Stimulated activated CD4-positive, alpha-beta T cell treated with anti-CD3 and anti-CD28 coated beads, Interleukin-1b, Interleukin-23, amount 100 ng/mL, for 1 hour (primary cell): ENCODE data around the gene NUMA1.

ENCODE experiments used
- DNase-seq, 2 donors: peaks; one replicate each; pipeline ENCODE4 v3.0.0-alpha.2; 2020; ENCODE audit warnings: low read depth in 2 of 2

Gene NUMA1

DNA sequence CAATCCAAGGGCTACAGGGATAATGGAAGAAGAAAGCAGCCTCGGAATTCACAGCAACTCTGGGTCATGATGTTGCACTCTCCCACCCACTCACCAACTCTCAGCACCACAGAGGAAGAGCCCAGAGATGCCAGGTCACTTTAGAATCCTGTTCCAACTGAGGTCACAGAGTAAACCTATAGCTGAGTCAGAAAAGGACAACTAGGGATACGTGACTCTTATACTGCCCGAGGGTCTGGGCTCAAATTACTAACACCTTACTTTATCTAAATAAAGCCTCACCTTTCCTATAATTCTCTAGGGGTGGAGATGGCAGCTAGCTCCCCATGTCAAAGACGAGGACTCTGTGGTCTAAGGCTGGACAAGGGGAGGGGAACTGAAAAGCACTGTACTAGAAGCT lies 57.0 kb downstream of the NUMA1 start:
- no peak for DNase-seq

DNA sequence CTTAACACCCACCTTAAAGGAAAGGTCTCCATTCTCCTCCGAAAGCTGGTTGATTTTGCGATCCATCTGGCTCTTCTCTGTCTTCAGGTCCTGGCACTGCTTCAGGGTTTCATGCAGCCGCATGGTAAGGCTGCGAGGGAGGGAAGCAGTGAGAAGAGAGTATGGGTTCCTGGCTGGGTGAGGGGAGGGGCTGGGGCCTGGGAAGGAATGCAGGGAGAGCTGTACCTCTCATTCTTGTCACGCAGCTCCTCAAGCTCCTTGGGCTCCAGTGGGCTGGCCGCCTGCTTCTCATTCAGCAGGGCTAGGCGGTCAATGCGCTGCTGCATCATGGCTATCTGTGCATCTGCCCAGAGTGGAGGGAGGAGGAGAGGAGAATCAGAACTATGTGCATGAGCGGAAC lies 62.2 kb downstream of the NUMA1 start:
- DNase-seq: no peak

DNA sequence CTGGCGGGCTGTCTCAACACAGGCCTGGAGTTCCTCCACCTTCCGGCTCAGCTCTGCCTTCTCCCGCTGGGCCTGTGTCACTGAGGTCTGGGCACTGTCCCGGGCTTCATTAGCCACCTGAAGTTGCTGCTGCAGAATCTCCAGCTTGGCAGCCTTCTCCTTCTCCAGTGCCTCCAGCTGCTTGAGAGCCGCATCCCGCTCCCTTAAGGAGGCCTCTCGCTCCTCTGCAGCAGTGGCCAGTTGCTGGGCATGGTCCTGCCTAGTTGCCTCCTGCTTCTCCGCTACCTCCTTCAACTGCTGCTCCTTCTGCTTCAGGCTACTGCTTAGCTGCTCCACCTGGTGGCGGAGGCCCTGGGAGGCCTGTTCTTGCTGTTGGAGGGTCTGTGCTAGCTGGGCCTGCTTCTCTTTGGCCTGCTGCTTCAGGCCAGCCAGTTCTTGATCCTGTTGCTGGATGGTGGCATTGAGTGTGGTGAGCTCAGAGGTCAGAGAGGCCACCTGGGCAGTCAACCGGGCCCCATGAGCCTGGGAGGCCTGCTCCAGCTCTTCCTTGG lies 64.8 kb downstream of the NUMA1 start:
- DNase-seq: no peak

DNA sequence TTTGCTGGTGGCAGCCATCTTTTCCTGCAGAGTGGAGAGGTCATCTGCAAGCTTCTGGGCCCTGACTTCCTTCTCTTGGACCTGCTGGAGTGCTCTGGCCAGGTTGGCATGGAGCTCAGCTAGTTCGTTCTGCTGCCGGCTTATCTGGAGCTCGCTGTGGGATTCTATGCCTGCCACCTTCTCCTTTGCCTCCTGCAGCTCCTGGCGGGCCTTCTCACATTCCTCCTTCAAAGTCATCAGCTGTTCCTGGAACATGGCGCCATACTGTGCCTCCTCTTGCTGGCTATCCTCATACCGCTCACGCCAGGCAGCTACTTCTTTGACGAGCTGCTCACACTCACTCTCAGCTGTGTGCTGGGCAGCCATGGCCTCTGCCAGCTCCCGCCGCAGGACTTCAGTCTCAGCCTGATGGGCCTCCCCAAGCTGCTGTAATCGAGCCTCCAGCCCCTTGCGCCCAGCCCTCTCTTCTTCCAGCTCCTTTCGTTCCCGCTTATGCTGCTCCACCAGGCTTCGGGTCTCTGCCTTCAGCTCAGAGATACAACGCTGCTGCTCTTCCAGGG lies 65.5 kb downstream of the NUMA1 start:
- DNase-seq: no peak

DNA sequence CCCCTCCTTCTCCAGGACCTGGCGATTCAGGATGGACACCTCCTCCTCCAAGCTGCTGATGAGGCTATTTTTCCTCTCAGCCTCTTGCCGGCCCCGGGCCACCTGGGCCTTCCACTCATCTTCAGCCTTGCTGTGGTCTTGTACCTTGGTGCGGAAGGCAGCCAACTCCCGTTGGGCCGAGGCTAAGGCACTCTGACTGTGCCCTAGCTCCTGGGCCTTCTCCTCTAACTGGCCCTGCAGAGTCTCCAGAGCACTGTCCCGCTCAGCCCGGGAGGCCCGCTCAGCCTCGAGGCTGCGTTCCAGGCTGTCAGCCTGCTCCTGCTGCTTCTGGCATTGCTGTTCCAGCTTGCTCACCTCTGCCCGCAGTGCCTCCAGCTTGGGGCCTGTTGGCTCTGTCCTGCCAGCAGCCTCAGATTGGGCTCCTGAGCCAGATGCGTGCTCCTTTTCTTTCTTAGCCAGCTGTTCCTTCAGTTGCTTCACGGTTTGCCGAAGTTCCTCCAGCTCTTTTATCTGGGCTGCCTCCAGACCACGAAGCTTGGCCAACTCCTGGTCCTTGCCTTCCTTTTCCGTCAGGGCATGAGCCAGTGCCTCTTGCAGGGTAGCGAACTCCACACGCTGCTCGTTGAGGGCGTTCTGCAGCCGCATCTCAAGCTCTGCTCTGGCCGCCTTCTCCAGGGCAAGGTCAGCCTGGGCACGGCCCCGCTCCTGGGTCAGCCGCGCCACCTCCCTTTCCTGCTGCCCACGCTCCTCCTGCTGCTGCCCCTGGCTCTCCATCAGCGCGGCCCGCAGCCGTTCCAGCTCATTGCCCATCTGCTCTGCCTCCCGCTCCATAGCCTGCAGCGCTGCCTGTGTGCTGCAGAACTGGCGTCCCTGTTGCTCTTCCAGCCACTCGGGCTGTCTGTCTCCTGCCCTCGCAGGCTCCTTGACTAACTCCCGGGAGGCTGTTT lies 66.3 kb downstream of the NUMA1 start:
- DNase-seq: no peak

DNA sequence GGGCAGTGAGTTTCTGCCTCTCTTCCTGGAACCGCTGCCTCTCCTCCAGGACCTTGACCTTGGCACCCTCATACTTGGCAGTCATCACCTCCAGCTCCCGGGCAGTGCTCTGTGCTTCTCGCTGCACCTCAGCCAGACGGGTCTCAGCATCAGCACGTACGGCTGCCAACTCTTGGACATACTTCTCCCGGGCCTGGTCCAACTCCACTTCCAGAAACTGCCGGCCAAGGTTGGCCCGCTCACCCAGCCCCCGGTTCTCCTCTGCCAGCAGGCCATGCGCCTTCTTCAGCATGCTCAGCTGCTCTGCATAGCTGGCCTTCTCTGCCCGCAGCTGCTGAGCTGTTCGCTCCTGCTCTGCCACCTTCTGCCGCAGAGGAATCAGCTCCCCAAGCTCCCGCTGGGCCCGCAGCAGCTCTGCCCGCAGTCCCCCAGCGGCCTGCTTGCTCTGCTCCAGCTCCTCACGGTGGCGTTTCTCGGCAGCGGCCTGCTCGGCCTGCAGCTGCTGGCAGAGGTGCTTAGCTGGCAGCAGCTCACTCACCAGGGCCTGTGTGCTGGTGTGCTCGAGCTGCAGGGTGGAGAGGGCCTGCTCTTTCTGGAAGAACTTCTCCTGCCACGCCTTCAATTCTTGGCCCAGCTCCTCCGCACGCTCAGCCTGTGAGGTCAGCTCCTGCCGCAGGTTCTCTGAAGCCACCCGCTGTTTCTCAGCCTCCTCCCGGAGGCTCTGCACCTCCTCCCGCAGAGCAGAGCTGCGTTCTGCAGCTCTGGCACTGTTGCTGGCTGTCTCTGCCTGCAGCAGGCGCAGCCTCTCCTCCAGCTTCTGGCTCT lies 67.2 kb downstream of the NUMA1 start:
- no peak for DNase-seq

DNA sequence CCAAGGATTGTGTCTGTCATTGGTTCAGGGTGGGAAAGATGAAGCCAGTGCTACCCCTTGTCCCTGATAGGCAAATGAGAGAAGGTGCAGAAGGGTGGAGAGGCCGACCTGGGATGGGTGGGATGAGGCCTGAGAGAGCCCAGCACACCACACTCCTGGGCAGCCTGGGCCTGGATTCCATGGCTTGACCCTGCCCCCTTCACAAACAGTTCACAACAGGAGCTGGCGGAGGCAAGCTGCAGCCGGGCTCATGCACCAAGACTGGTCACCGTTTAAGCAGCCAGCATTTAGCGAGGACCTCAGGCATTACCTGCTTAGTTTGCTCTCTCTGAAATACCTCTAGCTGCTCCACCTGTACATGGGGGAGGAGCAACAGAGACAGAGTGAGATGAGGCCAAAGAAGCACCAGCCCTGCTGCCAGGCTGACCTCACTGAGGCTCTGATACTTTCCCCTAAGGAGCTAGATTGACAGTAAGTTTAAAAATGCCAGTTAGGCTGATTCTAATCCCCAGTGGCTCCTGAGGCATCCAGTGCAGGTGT lies 68.2 kb downstream of the NUMA1 start:
- DNase-seq: no peak

DNA sequence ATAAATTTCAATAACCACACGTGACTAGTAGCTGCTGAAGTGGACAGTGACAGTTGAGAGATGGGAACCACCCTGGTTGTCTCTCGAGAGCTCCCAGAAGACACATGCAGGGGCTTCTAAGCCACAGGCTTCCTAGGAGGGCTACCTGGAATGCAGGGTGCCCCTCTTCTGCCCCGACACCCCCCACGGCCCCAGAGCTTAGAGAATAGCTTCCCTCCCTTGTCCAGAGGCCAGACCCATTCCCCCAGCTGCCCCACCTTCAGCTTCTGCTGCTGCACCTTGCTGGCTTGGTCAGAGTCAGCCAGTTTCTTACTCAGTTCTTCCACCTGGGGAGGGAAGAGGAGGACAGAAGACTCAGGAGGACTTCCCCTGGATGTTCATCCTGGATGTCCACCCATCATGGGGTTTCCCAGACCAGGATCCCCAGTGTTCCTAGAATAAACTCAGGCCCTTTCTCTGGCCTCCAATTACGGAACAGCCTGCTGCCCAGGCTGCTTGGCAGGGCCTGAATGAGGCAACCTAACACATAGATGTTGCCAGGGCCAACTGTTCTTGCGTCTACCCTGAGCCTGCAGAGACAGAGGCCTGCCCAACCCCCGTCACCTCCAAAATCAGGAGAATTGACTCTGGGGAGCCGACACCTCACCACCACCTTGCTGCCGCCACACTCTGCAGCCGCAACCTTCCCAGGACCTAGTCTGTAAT lies 69.7 kb downstream of the NUMA1 start:
- DNase-seq: no peak

DNA sequence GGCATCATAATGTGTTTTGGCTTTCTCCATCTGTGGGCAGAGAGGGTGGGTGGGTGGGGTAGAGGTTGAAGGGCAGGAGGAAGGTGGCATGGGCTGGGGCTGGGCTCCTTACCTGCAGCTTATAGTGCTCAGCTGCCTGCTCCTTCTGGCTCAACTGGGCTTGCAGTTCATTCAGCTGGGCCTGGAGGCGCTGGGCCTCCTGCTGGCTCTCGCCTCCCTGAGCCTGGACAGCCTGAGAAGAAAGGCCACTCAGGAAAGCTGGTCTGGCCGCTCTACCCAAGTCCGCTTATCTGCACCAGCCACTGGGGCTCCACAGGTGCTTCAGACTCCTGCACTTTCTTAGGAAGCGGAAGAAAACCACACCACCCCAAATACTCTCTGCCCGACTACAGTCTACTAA lies 71.2 kb downstream of the NUMA1 start:
- no peak for DNase-seq

DNA sequence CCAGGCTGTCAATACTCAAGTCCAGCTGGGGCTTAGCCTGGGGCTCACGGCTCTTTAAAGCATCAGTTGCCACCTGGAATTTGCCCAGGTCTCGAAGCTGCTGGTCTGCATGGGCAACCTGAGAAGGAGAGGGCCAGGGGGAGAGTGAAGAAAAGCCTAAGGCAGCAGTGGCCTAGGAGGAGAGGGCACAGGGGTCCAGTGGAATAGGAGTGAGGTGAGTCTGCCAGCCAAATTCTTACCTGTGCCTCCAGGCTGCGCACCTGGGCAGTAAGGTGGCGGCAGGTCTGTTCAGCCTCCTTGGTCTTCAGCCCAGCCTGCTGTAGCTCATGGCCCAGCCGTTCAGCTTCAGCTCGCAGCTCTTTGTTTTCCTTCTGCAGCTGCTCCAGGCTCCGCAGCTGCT lies 71.6 kb downstream of the NUMA1 start:
- no peak for DNase-seq

DNA sequence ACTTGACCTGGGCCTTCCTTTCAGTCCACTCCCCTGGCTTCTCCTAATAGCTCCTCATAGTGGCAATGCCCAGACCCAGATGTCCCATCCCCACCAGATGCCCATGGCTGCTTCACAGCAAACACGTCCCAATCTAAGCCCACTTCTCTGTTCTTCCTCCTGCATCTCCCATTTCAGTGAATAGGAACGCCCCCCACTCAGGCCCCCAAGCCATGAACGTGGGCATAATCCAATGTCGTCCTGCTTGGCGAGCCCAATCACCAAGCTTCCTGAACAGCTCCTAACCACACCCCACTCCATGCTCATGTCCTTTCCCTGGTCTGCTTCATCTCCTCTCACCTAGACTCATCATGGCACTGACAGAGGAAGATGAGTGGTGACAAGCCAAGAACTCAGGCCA lies 72.8 kb downstream of the NUMA1 start:
- no peak for DNase-seq

DNA sequence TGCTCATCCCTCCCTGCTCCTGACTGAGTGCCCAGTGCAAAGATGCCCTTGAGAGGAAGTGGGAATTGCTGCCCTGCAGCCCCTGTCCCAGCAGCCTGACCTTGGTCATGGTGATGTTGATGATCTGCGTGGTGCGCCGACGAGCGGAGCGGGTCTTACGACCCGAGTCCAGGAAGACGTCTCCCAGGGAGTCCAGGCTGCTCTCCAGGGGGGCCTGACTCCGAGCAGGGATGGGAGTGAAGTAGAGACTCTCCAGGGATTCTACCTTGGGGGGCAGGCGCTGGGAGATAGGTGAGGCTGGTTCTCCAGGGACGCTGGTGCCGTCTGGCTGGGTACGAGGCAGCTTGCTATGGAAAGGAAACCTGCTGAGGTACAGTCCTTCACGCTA lies 73.3 kb downstream of the NUMA1 start:
- DNase-seq: no peak

DNA sequence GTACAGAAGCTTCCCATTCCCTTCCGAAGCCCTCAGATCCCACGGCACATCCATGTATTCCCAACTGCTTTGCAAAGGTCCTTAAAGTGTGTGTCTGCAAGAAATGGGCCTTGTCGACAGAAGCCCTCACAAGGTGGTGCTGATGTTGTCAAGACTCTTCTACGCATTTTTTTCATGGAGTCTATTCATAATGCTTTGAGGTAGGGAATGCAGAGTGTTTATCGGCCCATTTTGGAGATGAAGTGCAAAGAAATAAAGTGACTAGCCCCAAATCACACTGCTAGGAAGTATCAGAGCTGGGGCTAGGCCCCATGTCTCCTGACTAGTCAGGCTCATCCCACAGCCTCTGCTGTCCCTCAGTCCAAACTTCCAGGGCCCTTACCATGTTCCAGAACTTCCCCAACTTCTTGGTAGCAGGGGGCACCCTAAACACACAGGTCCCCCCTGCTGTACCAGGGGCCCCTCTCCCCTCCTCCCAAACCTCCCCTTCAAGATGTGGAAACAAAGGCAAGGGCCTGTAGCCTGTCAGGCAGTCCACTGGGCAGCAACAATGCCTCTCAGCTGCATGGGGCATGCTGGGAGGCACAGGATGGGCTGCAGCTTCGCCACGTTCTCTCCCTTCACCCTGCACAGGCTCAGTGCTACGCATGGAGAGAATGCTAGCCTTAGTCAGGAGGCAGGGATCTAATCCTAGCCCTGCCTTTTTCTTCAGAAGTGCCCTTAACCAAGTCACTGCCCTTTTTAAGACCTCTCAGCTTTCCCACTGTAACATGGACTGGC lies 73.8 kb downstream of the NUMA1 start:
- DNase-seq: no peak

DNA sequence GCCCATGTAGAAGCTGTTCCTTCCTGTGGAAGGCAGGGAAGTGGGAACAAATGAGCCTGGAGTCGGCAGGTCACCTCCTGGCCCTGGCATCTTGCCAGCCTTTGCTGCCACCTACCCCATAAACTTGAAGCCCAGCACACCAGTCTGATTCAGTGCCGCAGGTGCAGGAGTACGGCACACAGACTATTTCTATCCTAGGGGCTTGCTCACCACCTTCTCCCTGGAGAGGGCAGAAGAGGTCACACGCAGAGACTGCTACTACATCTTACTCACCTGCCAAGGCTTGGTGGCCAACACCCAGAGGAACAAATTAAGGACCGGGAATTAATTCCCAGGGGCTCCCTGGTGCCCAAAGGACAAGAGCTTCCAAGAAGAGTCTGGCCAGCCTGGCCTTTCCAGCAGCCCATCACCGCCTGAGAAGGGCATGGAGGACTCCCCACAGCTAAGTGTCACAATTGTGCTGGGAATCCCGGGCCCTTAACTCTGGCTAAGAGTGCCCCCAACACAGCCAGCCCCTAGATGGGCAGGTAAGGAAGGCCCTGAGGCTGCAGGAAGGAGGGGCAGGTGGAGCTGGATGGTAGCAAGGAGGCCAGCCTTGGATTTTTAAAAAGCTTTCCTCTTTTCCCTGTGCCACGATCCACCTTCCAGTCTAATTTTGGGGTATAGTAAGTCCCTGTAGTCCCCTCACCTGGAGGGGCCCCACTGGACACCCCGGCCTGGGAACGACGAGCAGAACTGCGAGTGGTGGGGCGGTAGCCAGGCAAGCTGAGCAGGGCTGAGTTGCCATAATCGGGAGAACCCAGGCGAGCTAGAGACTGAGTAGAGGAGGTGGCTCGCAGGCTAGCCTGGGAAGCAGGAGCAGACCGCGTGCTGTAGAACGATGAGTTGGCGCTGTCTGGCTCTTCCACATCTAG lies 74.7 kb downstream of the NUMA1 start:
- no peak for DNase-seq

DNA sequence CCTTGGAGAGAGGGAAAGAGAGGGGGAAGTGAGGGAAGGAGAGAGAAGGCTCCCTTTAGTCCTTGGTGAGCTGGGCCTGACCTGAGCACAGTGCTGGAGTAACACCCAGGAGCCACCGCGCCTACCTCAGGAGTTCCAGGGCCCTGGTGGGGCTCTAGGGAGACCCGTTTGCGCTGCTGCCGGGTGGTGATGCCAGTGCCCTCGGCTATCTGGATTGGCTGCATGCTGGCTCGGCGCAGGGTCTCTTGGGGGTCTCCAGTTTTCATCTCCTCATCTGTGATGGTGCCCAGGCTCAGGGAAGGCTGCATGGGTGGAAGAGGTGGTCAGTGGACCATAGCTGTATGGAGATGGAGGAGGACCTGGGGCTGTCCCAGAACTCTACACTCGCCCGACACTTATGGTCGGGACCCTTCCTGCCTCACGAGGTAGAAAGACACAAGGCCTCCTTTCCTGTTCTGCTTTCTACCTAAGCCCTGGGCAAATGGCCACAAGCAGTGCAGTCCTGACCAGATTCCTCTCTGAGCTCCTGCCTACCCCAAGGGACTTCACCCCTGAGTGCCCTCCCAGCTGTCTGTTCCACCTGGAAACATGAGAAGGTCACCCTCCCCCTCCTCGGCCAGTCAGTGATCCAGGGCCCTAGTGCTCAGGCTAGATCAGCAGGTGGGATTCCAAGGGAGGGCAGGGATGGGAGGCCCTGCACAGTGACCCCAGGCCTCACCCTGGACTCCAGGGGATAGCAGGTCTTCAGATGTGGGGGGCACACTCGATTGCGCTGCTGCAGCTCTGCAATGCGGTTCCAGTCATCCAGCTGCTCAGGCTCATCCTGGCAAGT lies 75.6 kb downstream of the NUMA1 start:
- no peak for DNase-seq

DNA sequence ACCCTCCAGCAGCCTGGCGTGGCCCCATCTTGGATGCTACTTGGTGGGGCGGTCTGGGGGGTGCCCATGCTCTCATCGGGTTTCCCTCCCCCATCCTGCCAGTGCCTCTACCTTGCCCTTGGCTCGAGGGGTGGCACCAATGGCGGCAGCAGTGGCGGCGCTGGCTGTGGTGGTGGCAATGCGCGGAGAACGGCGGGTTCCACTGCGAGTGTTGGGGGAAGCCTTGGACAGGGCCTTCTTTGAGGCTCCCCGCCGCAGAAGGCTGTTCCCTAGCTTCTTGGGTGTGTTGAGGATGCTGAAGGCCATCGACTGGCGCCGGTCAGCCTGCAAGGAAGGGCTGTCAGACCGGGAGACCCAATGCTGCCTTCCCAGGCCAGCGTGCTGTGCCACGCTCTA lies 76.6 kb downstream of the NUMA1 start:
- DNase-seq: no peak

DNA sequence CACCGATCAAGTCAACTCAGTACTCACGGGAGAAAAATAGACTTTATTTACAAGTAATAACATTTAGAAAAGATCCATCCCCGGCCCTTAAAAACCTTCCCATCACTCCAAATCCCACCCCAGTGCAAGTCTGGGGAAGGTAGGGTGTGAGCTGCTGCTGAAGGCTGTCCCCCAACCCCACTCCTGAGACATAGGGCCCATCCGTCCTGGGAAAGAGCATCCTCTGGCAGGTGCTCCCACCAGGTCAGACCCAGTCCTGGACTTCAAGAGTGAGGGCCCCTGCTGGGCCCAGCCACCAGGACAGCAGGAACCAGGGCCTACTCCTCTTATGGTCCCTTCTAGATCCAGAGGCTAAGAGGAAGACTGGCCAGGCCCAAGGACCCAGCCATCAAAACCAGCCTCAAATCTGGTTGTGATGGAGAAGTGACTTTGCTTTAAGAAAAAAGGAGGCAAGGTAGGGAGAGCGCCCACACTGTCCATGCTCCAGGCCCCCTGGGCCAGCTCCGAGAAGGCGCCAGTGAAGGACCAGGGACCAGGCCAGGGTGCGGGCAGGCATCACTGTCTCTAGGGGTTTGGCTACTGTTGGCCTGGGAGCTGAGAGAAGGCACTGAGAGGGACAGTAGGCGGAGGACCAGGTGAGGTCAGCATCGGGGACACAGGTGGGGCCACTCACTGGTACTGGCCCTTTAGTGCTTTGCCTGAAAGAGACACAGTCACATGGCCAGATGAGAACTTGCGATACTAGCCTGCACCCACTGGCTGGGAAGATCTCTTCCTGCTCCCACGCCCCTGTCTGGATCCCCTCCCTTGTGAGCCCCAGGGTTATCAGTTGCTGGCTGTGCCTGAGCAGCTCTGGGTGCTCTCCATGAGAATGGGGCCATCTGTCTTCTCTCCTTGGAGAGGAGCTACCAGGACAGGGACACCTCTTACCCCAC lies 77.2 kb downstream of the NUMA1 start:
- DNase-seq: no peak
